Measurements from ENCODE around the gene KIRREL1. TPM values are rescaled to one million over a fixed set of nuclear protein-coding genes. Genes with fewer than 3 reads are reported as not detected.

KIRREL1 gene
- polyA plus RNA-seq, 1 donor (not counting 4 experiments of a cell fraction or from before 2014, with no cell fraction given) = 19.7 TPM

GRCh38 chr1:158118713-158119402, 125.4 kb downstream of the KIRREL1 start:
- Histone ChIP-seq H3K9me1 (ENCODE audit: control insufficient read depth, extremely low read depth, insufficient read depth, low read length) (no peaks in the 10 kb centered on the region), H3K9me3 (ENCODE audit: control insufficient read depth, low read depth, low read length) (no peaks in the 10 kb centered on the region), H3K27ac (ENCODE audit: control insufficient read depth, insufficient read depth, low read length) (no peak overlapping the region), H3K79me2 (ENCODE audit: control insufficient read depth, insufficient read depth, low read length) (no peaks in the 10 kb centered on the region), H3K36me3 (ENCODE audit: control insufficient read depth in 2 of 2, extremely low read depth in 1 of 2, insufficient read depth in 2 of 2, low read length in 2 of 2) (no peaks in the 10 kb centered on the region), H4K20me1 (ENCODE audit: control insufficient read depth, extremely low read depth, insufficient read depth, low read length) (no peaks in the 10 kb centered on the region), H2AFZ (ENCODE audit: control insufficient read depth, low read length) (no peak overlapping the region), H3K27me3 (ENCODE audit: control insufficient read depth, extremely low read depth, insufficient read depth, low read length) (no peaks in the 10 kb centered on the region), H3K4me1 (ENCODE audit: control insufficient read depth, extremely low read depth, insufficient read depth, low read length) (peaks cover 18% of the 10 kb centered on the region), H3K9ac (ENCODE audit: control insufficient read depth, extremely low read depth, insufficient read depth, low read length) (no peak overlapping the region), H3K4me3 (ENCODE audit: control insufficient read depth in 2 of 3, extremely low read depth in 1 of 3, insufficient read depth in 2 of 3, low read depth in 1 of 3, low read length in 3 of 3) (no peak overlapping the region), H3K4me2 (ENCODE audit: control insufficient read depth, extremely low read depth, insufficient read depth, low read depth, low read length) (no peak overlapping the region)
- FAIRE-seq (no peak), DNase-seq (ENCODE audit: low read depth, low spot score) (no peak)
- dilution Hi-C loops (cut with MboI; ENCODE audit: extremely low pct_ligation_motif_present, low sequenced_read_pairs) = loop anchor here (25.0 kb wide), 1 partner anchor 157 kb away; no protein-coding TSS in a partner anchor
- no peak for TF ChIP-seq CTCF (optimal IDR thresholded peaks at IDR 0.05 in 1 of 3, IDR thresholded peaks at IDR 0.05 in 1 of 3, conservative IDR thresholded peaks at IDR 0.05 in 1 of 3; ENCODE audit: extremely low read depth in 1 of 3, insufficient read depth in 2 of 3, low read length in 3 of 3)
- no peak for TF ChIP-seq EZH2 (IDR thresholded peaks at IDR 0.05; ENCODE audit: low read length)

GRCh38 chr1:158119976-158120653, 126.7 kb downstream of the KIRREL1 start:
- Histone ChIP-seq H3K36me3 (ENCODE audit: control insufficient read depth in 2 of 2, extremely low read depth in 1 of 2, insufficient read depth in 2 of 2, low read length in 2 of 2) (no peaks in the 10 kb centered on the region), H4K20me1 (ENCODE audit: control insufficient read depth, extremely low read depth, insufficient read depth, low read length) (no peaks in the 10 kb centered on the region), H3K79me2 (ENCODE audit: control insufficient read depth, insufficient read depth, low read length) (no peaks in the 10 kb centered on the region), H3K4me2 (ENCODE audit: control insufficient read depth, extremely low read depth, insufficient read depth, low read depth, low read length) (no peak overlapping the region), H3K4me1 (ENCODE audit: control insufficient read depth, extremely low read depth, insufficient read depth, low read length) (peaks cover 28% of the 10 kb centered on the region), H3K4me3 (ENCODE audit: control insufficient read depth in 2 of 3, extremely low read depth in 1 of 3, insufficient read depth in 2 of 3, low read depth in 1 of 3, low read length in 3 of 3) (no peak overlapping the region), H3K9ac (ENCODE audit: control insufficient read depth, extremely low read depth, insufficient read depth, low read length) (no peak overlapping the region), H2AFZ (ENCODE audit: control insufficient read depth, low read length) (no peak overlapping the region), H3K9me3 (ENCODE audit: control insufficient read depth, low read depth, low read length) (no peaks in the 10 kb centered on the region), H3K9me1 (ENCODE audit: control insufficient read depth, extremely low read depth, insufficient read depth, low read length) (no peaks in the 10 kb centered on the region), H3K27ac (ENCODE audit: control insufficient read depth, insufficient read depth, low read length) (no peak overlapping the region), H3K27me3 (ENCODE audit: control insufficient read depth, extremely low read depth, insufficient read depth, low read length) (no peaks in the 10 kb centered on the region)
- TF ChIP-seq EZH2 (IDR thresholded peaks at IDR 0.05; ENCODE audit: low read length) = no peak
- TF ChIP-seq CTCF (optimal IDR thresholded peaks at IDR 0.05 in 1 of 3, IDR thresholded peaks at IDR 0.05 in 1 of 3, conservative IDR thresholded peaks at IDR 0.05 in 1 of 3; ENCODE audit: extremely low read depth in 1 of 3, insufficient read depth in 2 of 3, low read length in 3 of 3) = no peak
- FAIRE-seq = no peak
- dilution Hi-C loops (cut with MboI; ENCODE audit: extremely low pct_ligation_motif_present, low sequenced_read_pairs) = loop anchor here (25.0 kb wide), 1 partner anchor 158 kb away; no protein-coding TSS in a partner anchor
- DNase-seq (ENCODE audit: low read depth, low spot score) = no peak

All from keratinocyte (primary cell).